Stimulated activated CD4-positive, alpha-beta T cell treated with anti-CD3 and anti-CD28 coated beads, Interleukin-4, amount 100 ng/mL, for 48 hours (primary cell): ENCODE results near the gene AMN.
A peak's percentile ranks its signal among the peaks of the same experiment; 100 is the strongest.

Experiments
- DNase-seq, 2 donors: peaks; one replicate each; pipeline ENCODE4 v3.0.0-alpha.2; 2020; ENCODE audit warnings: low read depth in 2 of 2

The AMN gene

DNA sequence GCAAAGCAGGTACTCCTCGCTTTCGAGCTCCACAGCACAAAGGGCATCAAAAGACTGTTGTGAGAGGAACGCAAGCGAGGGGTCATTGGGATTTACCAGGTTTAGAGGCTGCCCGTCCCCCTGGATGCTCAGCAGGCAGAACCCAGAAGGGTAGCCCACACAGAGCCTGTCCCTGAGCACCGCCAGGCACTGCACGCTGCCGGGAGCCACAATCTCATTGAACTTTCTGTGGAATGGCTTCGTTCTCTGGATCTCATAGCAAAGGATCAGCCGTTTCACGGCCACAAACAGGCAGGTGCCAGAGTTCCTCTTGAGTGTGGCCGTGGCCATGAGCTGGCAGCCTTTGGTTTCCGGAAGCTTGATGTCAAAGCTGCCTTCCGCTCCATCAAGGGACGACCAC, 21.5 kb downstream of the AMN start:
- no peak for DNase-seq

DNA sequence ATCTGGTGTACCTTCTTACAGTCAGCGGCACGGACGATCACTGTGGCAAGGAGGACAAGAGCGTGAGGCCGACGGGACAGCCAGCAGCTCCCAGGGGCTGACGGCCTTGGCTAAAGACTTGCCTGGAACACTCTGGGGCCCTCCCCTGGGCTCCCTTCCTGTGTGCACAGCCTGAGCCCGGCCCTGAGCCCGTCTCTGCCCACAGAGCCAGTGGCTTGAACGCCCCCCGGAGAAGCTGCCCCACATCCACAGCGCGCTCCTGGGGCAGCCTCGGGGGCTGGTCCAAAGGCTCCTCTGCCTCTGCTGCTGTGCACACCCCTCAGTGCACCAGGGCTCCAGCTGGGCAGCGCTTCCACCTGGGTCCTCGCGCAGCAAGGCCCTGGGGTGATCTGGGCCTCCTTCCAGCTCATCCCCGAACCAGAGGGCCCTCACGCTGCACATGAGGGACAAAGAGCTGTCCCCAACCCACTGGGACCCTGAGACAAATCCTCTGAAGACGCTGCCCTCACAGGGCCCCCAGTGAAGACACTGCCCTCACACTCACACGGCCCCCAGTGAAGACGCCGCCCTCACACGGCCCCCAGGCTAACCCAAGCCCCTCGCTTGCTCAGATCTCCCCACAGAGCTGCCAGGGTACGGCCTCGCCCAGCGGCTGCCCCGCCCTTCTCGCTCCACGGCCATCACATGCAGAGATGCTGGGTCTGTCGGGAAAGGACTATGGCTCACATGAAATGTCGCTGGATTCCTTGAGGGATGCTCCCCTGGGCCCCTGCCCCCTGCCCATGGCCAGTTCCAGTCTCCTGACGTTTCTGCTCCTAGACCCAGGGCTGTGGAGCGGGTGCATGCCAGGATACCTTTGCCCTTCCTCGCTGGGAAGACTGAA, 22.2 kb downstream of the AMN start:
- no peak for DNase-seq

- DNase-seq: no peak
Measured at GRCh38 chr14:102945346-102946130, 23.1 kb downstream of the AMN start.

- no peak for DNase-seq
Measured at GRCh38 chr14:102947321-102948103, 25.0 kb downstream of the AMN start.

GRCh38 chr14:102948698-102949061, 26.2 kb downstream of the AMN start:
- DNase-seq: no peak

GRCh38 chr14:102949062-102949800, 26.8 kb downstream of the AMN start:
- peak in 1 of 2 donors; percentile 24 for DNase-seq

DNA sequence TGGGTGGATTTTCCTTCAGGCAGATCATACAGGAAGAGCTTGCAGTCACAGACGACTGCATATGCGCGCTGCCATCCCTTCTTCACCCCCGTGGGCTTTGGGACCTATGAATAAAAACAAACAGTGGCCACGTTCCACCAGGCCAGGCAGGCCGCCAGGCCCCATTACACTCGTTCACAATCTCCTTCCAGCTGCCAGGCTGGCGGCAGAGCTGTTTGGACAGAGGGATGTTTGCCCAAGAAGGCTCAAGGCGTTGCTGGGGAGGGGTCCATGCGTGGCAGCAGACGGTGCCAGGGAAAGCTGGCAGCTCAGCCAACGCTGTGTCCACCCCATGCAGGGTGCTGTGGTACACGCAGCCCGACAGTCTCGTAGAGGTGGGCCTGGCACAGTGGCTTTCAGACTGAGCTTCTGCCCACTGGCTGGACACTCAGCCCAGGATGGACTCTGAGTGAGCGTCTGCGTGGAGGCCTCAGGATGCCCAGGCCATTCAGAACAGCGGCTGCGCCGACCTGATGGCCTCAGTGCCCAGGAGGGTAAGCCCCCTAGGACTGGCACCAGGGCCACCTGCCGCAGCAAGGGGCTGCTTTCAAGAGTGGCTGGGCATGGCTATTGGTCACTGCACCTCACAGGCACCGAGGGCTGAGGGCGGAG, 27.5 kb downstream of the AMN start:
- DNase-seq: no peak

- DNase-seq: no peak
Measured at GRCh38 chr14:102951034-102951433, 28.6 kb downstream of the AMN start.

DNA sequence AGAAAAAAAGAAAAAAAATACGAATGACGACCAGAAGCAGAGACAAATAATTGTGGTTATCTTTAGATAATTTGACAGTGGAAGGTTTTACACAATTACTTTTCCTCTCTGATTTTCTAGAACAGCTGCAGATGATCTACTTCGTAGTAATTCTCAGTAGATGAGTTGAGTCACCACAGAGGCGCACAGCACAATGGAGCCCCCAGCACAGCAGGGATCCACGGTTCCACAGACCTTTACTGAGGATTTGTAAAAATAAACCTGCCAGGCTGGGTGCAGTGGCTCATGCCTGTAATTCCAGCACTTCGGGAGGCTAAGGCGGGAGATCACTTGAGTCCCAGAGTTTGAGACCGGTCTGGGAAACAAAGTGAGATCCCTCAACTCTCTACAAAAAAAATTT, 29.3 kb downstream of the AMN start:
- DNase-seq: no peak

- DNase-seq: no peak
Measured at GRCh38 chr14:102952276-102952675, 29.8 kb downstream of the AMN start.

DNA sequence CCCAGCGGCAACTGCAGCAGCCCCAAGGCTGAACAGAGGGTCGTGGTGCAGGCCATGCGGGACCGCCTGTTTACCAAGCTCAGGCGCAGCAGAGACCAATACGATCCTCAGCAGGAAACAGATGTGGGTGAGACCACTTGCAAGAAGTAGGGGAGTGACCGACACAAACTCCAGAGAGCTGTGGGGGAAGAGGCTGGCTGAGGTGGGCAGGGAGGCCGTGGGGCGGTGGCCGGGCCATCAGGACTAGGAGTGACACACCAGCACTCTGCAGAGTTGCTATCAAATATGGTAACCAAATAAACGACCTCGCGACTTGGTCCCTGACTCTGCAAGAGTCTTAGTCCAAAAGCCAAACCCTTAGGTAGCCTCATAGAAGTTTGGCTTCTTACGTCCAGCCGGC, 30.6 kb downstream of the AMN start:
- no peak for DNase-seq

DNA sequence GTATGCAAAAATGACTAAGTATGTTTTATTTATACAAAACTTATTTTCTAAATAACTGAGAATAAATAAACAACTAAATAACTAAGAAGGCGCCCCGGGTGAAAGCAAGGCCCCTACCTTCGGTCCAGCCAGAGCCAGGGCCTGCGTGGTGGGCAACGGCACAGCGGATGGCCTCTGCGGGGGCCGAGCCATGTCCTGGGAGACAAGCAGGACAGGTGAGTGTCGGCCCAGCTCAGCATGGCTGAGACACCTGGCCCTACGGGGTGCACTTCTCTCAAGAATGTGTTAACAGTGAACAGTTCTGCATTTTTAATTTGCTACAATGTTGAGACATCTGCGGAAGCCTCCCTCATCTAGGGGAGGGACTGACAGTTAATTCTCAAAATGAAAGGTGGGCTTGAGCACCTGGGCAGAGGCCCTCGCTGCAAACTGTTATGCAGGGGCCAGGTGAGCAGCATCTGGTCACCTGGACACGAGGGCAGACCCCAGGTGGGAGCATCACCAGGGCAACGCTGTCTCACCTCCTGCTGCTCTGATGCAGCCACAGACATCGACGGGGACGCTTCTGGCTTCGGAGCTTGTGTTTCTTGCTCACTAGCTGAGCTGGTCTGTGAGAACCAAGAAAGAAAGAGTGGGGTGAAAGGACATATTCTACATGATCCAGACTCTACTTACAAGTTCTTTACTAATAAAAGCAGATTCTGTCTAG, 31.8 kb downstream of the AMN start:
- no peak for DNase-seq

DNA sequence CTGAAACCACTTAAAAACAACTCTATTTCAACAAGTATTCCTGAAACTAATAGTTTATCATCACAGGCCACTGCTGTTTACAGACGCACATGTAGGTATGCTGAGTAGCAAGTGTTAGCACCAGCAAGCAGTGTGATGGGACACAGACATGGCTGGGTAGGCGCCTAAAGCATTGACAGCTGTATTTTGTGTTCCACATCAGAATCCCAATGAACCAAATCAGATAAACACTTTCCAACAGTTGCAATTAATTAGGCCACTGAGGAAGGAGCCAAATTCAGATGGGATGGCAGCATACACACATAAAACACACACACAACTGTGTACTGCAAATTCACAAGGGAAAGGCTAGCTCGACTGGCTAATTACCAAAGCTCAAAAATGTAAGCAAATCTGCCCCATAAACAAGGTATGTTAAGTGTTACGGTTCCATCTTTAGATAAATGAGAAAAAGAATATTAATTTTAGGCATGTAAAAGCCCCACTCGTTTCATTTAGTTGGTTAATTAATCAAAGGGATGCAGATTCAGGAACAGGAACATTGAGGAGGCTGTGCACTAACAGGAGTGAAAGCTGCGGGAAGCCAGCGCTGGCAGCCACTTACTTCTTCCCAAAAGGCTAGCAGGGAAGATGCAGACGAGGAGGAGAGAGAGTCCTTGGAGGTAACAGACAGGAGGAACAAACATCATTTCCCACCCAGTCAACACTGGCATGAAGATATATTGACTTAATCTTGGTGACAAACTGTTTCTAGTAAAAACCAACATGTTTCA, 33.4 kb downstream of the AMN start:
- no peak for DNase-seq

DNA sequence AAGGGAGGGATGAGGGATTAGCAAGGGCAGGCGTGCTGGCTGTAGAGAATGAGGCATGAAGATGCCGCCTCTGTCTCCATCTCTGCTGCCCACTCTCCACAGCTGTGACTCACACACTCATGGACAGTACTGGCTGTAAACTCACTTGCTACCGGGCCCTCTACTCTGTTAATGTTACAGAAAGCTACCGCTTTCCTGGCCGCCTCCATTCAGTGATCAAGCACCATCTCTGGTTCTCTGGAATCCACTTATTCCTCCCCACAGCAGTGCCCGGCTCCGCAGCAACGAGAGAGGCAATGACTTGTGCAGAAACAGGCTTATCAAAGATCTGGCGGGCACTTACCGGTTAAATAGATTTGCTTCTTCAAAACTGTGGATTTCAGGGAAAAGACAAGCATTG, 34.8 kb downstream of the AMN start:
- DNase-seq: no peak

- no peak for DNase-seq
Measured at GRCh38 chr14:102958461-102958860, 36.0 kb downstream of the AMN start.

DNA sequence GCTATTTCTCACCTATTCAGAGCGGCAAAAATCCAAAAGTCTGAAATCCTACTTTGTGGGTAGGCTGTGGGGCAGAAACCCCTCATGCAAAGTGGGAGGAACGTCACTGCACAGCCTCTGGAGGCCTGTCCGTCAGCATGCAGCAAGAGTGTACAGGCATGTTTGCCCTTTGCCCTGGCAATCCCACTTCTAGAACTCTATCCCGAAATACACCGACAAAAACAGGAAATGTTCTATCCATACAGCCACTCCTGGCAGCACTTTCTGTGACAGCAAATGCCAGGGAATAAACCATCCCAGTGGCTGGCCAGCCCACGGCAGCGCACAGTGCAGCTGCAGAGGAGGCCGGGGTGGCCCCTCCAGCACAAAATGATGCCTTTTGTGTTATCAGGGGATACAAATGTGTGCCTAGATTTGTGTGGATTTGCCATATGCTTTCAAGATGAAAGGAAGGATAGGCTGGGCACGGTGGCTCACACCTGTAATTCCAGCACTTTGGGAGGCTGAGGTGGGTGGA, 39.7 kb downstream of the AMN start:
- no peak for DNase-seq

- DNase-seq: no peak
Measured at GRCh38 chr14:102964152-102964730, 41.8 kb downstream of the AMN start.

- no peak for DNase-seq
Measured at GRCh38 chr14:102965282-102965681, 42.8 kb downstream of the AMN start.
